ENCODE measurements around the gene KCNJ14.
"Not testable (repeated sequence)": the region's sequence is repeated elsewhere in the genome, so short reads cannot be mapped to it uniquely, and the experiment has no call there.

DNA sequence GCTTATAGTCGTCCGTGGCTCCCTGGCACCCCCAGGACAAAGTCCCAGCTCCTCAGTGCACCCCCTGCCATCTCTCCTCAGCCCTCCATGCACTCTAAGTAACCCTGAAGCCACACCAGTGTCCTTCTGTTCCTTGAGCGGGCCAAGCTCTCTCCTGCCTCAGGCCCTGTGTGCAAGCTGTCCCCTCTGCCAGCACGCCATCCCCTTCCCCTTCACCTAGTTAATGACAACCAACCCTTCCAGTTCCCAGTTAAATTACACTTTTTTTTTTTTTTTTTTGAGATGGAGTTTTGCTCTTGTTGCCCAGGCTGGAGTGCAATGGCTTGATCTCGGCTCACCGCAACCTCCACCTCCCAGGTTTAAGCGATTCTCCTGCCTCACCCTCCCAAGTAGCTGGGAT is 33.1 kb downstream of the KCNJ14 start:
- TF ChIP-seq, protein P1, sequence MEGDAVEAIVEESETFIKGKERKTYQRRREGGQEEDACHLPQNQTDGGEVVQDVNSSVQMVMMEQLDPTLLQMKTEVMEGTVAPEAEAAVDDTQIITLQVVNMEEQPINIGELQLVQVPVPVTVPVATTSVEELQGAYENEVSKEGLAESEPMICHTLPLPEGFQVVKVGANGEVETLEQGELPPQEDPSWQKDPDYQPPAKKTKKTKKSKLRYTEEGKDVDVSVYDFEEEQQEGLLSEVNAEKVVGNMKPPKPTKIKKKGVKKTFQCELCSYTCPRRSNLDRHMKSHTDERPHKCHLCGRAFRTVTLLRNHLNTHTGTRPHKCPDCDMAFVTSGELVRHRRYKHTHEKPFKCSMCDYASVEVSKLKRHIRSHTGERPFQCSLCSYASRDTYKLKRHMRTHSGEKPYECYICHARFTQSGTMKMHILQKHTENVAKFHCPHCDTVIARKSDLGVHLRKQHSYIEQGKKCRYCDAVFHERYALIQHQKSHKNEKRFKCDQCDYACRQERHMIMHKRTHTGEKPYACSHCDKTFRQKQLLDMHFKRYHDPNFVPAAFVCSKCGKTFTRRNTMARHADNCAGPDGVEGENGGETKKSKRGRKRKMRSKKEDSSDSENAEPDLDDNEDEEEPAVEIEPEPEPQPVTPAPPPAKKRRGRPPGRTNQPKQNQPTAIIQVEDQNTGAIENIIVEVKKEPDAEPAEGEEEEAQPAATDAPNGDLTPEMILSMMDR (IDR thresholded peaks at IDR 0.05; ENCODE audit: borderline replicate concordance, extremely low read depth, low read length, poor library complexity, severe bottlenecking) = not testable (repeated sequence)
- TF ChIP-seq EZH2 (IDR thresholded peaks at IDR 0.05; ENCODE audit: borderline replicate concordance, low read depth, low read length, severe bottlenecking) = not testable (repeated sequence)
